Kidney epithelial cell (primary cell): ENCODE results near the gene KIF13A. TPM values are rescaled to one million over a fixed set of nuclear protein-coding genes. Genes with fewer than 3 reads are reported as not detected.

Source experiments
- DNase-seq: peaks from one replicate; pipeline ENCODE4 v3.0.0-alpha.2; 2010; ENCODE audit warnings: low read depth
- H3K27me3 ChIP-seq: 2 replicates; pipeline ENCODE4 v1.6.0; 2011; ENCODE audit warnings: low read length; ENCODE audit not compliant: control insufficient read depth, insufficient read depth
- H3K36me3 ChIP-seq: 2 replicates; pipeline ENCODE4 v1.5.1; 2011; ENCODE audit warnings: low read length; ENCODE audit not compliant: control insufficient read depth, insufficient read depth
- H3K4me3 ChIP-seq: 2 replicates; pipeline ENCODE4 v1.5.1; 2011; ENCODE audit warnings: low read depth, mild to moderate bottlenecking, control low read depth, low read length
- CTCF ChIP-seq: IDR thresholded peaks from 2 replicates; pipeline ENCODE4 v1.5.1; 2011; ENCODE audit warnings: mild to moderate bottlenecking, moderate library complexity, low read length, control low read depth, inconsistent platforms; ENCODE audit not compliant: insufficient read depth, poor library complexity, severe bottlenecking
- total RNA-seq: library from RNA; depleted of rRNA; stranded (reverse); fragments of >200 nt; gene quantifications from 2 replicates; pipeline ENCODE4 v1.2.3, GENCODE V29; 2015

Gene KIF13A
- total RNA-seq, 1 donor from 2014 or later: 30.9 TPM

GRCh38 chr6:17714177-17714576 lies 273.3 kb downstream of the KIF13A start:
- no peak for DNase-seq
- TF ChIP-seq CTCF: no peak
- Histone ChIP-seq H3K27me3 (no peaks in the 10 kb centered on the region), H3K4me3 (no peak overlapping the region), H3K36me3 (no peaks in the 10 kb centered on the region)

- DNase-seq: no peak
- no peaks in the 10 kb centered on the region for H3K27me3 ChIP-seq
- no peak overlapping the region for H3K4me3 ChIP-seq
- no peak for TF ChIP-seq CTCF
- H3K36me3 ChIP-seq: no peaks in the 10 kb centered on the region
Measured at GRCh38 chr6:17712576-17712975, 274.9 kb downstream of the KIF13A start.

GRCh38 chr6:17710331-17710730 lies 277.1 kb downstream of the KIF13A start:
- H3K27me3 ChIP-seq: no peaks in the 10 kb centered on the region
- no peak for DNase-seq

GRCh38 chr6:17709476-17709875 lies 278.0 kb downstream of the KIF13A start:
- Histone ChIP-seq H3K36me3 (no peaks in the 10 kb centered on the region), H3K27me3 (no peaks in the 10 kb centered on the region), H3K4me3 (no peak overlapping the region)
- TF ChIP-seq CTCF: no peak
- no peak for DNase-seq

More at GRCh38 chr6:17710331-17710730, 277.1 kb downstream of the KIF13A start:
- no peaks in the 10 kb centered on the region for H3K36me3 ChIP-seq
- no peak overlapping the region for H3K4me3 ChIP-seq
- no peak for TF ChIP-seq CTCF

Other genes with a start within 250 kb of the KIF13A start
- 3.1 and 4.5 TPM in 2 replicates for gene NHLRC1, start 135.0 kb upstream of the KIF13A start, total RNA-seq
- 12.4 and 14.9 TPM in 2 replicates for gene TPMT, start 167.4 kb upstream of the KIF13A start, total RNA-seq
- gene KDM1B, start 167.8 kb upstream of the KIF13A start, total RNA-seq: 22.9 and 24.3 TPM in 2 replicates